Activated T-cell treated with anti-CD3 and anti-CD28 coated beads for 24 hours (primary cell): ENCODE measurements around the gene PRSS27.
A peak's percentile ranks its signal among the peaks of the same experiment; 100 is the strongest.
"Not testable (repeated sequence)": the region's sequence is repeated elsewhere in the genome, so short reads cannot be mapped to it uniquely, and the experiment has no call there.

Experiments used
- DNase-seq: peaks from one replicate; pipeline ENCODE4 v3.0.0-alpha.2; 2020; ENCODE audit warnings: low read depth

The PRSS27 gene

DNA sequence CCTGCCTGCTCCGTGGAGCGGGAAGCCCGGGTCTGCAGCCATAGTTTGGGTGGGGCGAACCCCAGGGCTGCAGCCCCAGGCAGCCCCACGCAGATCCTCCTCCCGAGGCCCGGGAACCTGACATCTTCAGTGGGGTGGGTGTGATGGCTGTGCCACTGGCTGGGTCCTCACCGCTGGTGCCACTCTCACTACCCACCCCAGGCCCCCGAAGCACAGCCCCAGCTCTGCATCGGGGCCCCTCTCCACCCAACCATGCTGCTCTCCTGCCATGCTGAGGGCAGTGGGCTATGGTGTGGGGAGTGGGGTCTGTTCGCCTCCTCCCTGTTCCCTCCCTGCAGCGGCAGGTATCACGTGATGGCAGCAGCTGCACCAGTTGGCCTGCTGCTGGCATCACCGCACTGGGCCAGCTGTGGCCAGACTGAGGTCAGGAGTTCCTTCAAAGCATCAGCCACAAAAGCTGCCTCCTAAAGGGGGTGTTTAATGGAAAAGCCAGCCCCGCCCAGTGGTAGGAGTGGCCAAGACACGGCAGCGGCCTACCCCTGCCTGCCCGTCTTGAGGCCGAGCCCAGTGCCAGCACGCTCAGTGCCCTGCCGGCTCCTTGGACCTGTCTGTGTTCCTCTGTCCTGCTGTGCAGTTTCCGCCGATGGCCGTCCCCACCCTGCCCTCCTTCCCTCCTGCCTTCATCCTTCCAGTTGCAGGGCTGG, 26.9 kb downstream of the PRSS27 start:
- DNase-seq = no peak

DNA sequence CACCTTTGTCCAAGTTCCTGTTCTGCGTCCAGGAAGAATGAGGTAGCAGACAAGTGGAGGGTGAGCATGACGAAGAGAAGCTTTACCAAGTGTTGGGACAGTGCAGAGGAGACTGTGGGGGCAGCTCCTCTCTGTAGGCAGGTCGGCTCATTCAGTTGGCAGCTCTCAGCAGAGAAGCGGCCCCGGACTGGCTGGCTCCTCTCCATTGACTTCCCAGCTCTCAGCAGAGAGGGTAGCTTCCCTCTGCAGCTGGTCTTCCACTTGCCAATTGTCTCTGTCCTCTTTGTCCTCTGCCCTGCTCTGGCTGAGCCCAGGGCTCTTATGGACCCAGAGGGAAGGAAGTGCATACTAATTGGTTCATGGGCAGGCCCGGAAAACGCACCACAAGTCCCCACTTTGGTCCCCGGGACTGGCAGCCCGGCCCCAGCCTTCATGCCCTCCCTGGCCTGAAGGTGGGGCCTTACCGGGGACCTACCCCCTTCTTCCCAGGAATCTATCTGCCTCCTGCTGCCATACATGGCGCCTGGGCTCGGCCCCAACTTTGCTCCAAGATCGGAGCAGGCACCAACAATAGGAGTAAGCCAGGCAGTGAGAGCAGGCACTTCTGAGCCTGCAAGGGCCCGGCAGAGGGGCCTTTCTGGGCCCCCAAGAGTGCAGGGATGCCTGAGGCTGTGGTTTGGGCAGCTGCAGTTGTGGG, 27.6 kb downstream of the PRSS27 start:
- no peak for DNase-seq

DNA sequence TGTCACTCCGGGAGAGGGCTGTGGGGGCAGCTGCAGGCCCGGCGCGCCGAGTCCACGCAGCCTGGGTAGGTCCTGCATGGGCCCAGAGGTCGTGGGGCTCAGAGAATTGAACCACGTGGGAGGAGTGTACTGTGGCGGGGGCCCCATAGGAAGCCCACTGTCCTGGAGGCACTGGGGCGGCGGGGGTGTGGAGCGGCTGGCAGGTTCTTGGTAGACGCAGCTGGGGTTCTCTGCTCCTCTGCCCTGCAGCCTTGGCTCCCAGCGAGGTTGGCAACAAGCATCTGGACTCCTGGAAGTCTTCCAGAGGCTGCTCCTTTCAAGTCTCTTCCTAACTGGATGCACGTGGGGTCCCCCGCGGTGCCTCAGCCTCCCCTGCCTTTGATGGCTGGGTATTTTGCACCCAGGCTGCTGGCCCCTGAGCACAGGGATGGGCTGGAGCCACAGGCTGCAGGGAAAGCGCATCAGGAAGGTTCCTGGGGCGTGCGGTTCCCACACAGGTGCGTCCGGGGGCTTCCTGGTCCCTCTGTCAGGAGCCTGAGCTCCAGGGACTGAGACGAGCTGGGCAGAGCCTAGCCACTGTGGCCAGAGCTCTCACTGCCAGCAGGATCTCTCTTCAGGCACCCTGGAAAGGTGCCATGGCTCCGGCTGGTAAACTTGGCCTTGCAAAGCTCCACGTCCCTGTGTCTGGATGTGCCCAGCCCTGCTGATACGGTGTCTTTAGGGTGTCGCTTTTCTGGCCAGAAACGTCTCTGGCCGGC, 28.4 kb downstream of the PRSS27 start:
- no peak for DNase-seq

DNA sequence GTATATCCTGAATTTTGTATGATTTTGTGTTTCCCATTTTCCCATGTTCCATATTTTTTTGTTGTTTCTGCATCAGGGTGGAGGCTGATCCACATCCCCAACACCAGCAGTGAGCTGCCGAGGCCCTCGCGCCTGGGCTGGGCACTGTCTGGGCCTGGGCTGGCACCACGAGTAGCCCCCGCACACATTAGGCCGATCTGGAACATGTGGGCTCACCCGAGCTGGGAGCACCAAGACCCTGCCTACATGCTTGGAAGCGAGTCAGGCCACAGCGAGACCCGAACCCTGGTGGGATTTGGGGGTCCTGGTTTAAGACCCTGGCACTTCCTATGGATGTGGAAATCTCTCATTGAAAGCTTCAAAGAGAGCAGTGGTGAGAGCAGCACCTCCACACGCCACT, 29.2 kb downstream of the PRSS27 start:
- DNase-seq = no peak

DNA sequence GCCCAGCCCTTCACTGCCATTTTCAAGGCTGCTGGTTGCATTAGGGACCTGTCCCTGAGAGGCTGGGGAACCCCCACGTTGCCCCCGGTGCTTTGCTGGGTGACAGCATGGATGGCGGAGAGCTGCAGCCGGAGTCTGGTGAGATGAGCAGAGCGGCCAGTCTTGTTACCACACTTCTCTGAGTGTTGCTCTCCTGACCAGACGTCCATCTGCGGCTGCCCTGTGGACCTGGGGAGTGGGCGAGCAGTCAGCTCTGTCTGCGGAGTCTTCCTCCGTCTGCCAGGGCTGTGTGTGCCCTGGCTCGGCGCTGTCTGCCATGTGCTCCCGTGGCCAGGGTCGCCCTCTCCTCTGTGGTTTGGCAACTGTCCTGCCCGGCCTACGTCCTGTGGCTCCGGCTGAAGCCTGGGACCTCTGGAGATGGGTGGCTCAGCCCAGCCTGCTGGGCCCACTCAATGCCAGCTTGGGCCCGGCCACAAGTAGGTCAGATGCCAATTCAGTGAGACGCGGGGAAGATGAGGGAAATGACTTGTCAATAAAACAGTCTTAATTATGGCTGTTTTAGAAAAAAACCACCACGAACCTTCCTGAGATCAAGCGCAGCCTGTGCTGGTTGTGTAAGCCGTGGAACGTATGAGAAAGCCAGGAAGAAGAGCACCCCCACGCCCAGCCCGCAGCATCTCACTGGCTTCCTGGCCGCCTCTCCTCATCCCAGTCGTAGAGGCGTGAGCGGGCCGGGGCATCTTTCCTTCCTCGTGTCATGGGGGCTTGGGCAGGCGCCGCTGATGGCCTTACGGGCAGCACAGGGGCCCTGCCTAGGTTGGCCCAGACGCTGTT, 29.8 kb downstream of the PRSS27 start:
- DNase-seq = no peak

DNA sequence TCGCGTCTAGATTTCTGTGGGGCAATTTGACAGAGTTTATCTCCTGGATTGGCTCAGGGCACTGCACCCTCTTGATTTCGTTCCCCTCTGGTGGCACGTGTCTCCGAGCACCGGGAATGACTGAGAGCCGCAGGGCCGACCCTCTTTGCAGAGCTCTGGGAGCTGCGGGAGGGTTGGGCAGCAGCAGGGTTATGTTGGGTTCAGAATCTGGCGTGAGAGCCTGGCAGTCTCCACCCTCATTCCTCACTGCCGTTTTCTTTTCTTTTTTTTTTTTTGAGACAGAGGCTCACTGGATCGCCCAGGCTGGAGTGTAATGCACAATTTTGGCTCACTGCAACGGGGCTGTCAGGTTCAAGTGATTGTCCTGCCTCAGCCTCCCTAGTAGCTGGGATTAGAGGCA, 30.6 kb downstream of the PRSS27 start:
- not testable (repeated sequence) for DNase-seq

DNA sequence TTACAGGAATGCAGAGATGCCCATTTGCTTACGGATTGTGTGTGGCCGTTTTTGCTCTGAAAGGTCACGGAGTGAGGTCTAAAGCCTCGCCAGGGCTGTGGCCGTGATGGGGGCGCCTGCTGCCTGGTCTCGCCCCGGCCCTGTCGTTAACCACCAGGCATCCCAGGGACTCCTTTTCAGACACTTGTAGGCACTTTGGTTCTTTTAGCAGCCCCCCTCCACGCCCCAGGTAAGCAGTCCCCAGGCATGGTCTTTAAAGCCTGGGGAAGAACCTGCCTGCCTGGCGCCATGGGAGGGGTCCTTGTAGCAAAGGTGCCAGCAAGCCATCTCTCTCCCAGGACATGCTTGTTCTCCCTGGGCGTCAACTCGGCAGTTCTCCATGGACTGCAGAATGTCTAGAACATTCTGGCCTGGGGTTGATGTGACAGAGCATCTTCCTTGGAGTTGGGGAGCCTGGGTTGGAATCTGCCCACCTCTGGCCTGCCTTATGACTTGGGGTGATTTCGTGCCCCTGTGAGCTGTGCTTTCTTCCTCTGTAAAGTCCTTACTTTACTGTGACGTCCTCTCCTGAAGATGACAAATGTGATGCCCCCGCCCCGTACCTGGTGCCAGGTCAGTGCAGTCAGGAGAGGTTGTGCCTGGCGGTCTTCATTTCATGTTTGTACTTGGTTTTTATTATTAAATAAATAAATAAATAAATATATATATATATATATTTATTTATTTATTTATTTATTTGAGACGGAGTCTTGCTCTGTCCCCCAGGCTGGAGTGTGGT, 32.3 kb downstream of the PRSS27 start:
- DNase-seq = no peak

DNA sequence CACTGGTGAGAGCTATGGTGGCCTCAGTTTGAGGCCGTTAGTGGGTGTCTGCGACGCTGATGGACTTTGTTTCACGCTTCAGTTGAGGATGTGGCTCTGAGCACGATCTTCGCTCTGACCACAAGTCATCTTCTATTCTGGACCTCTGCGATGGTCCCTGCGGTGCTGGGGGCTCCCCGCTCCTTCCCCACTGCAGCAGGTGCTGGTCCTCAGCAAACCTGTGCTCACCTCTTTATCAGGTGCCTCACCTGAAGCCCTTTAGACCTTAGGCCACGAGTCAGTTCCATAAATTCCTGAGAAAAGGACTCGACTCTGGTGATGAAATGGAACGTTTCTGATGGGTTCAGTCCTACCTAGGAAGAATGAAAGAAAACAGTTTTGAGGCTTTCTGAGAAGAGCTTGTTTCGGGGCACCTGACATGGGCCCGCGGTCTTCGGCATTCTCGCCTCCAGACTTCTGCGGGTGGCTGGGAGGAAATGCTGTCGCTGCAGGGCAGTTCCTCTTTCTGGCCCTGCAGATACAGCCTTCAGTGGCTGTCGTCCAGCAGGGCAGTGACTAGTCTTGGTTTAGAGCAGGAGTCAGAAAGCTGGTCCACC, 33.0 kb downstream of the PRSS27 start:
- no peak for DNase-seq

DNA sequence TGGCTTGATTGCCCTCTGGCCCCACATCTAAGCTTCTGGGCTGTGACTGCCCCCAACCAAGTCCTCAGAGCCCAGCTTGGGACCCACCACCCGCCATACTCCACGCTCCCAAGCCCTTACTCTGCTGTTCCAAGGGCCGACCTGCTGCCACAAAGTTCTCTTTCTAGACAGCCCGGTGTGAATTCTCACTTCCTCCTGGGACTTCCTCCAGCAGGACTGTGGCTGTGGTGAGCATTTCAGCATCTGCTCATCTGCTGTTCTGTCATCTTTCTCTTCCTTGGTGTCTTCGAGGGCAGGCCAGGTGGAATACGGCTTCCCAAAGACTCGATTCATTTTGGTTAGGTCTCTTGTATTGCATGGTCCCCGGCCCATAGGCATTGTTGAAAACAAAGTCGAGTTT, 33.9 kb downstream of the PRSS27 start:
- not testable (repeated sequence) for DNase-seq

DNA sequence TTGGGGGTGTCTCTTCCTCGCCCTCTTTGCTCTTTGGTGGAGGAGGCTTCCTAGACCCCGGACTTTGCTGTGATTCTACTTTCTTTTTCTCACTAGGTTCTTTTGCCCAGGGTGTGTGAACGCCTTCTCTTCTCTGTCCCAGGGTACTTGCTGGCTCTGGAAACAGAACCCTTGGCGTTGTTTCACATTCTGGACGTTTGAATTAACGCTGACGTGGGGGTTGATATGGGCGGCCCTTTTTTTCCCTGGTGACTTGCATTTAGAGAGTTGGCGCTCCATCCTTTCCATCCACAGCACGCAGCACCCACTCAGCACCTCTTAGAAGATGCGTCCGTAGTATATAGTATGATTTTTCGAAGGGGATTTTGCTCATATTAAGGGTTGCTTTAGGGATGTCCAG, 37.0 kb downstream of the PRSS27 start:
- DNase-seq = not testable (repeated sequence)

DNA sequence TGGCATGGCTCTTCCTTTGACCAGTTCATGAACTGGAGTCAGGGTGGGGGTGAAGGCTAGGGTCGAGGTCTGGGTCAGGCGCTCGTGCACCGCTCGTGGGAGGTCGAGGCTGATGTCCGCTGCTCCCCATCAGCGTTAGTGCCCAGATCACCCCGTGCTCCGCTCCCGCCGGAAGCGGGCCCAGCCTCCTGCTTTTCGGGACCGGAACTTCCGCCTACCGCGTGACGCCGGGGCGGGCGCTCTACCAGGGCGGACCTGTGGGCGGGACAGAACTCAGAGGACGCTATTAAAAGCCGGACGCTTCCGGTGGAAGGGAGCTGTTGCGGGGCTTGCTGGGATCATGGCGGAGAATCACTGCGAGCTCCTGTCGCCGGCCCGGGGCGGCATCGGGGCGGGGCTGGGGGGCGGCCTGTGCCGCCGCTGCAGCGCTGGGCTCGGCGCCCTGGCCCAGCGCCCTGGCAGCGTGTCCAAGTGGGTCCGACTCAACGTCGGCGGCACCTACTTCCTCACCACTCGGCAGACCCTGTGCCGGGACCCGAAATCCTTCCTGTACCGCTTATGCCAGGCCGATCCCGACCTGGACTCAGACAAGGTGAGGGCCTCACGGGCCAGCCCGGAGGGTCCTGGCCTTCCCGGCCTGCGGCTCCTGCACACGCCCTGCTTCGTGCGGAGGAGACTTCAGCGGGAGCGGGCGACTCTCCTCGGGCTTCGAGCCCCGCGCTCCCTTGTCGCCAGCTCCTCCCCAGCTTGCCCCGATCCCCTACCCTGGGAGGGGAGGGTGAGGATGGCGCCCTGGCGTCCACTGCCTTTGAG, 37.6 kb downstream of the PRSS27 start, which contains the start of gene KCTD5:
TSS of gene KCTD5 (plus strand) at position 315 of the 813 bp plus-strand sequence. CDS start at position 341, 26 bp downstream.
- DNase-seq = peak; percentile 96

DNA sequence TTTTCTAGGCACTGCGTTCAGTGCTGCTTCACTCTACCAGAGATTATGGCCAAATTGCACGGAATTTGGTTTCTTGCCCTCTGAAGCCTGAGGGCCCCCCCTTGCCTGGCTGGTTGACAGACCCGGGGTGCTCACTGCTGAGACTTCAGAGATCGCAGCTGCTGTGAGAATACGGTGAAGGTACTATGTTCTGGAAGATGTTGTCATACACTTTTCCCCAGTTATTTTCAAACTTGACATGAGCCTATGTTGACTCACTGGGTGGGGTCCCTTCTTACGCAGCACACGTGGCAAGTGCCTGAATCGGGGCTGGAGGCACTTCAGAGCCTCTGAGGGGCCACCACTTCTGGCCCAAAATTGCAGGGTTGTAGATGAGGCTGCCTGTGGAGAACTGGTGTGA, 39.7 kb downstream of the PRSS27 start:
- not testable (repeated sequence) for DNase-seq

DNA sequence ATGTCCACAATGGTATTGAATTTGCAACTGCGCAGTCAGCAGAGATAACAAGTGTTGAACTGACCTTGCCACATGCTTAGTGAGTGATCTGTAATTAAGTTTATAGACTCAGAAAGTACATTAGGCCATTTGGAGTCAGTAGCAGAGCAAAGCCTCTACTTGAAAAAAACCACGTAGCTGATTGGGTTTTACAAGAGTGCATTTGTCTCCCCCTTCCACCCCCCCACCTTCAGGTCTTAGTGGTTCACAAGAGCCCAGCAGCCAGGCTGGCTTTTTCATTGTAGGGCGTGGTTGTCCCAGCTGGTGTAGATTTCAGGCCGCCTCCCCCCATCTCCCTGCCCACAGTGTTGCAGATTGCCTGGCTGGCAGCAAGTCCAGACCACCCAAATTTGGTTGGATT, 40.1 kb downstream of the PRSS27 start:
- not testable (repeated sequence) for DNase-seq

DNA sequence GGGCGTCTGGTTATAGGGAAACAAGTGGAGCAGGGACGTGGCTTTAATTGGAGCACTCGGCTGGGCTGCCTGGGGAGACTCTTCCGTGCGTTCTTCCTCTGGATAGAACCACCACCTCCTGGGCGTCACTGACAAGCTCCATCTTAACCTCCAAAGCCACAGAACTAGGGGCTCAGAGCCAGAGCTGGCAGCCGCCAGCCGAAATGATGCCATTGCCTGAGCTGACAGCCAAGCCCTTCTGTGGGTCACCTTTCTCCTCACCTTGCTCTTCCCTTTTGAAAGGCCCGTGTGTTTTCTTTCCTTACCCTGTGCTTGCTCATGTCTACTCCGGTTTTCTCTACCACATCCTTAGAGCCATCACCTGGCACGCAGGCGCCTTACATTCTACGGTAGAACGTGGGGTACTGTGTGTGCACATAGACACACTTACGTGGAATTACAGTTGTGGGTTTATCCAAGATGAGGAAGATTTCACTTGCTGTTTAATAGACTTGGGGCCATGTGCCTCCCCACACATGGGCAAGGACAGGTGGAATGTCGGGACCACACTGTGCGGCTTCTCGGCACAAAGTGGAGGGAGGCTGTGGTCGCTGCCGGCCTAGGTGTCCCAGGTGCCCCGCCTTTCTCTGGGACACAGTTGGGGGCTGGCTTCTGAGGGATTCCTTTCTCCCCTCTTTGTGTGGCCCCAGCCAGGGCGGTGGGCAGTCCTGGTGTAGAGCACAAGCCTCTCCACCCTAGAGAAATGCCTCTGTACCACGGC, 41.6 kb downstream of the PRSS27 start:
- not testable (repeated sequence) for DNase-seq

DNA sequence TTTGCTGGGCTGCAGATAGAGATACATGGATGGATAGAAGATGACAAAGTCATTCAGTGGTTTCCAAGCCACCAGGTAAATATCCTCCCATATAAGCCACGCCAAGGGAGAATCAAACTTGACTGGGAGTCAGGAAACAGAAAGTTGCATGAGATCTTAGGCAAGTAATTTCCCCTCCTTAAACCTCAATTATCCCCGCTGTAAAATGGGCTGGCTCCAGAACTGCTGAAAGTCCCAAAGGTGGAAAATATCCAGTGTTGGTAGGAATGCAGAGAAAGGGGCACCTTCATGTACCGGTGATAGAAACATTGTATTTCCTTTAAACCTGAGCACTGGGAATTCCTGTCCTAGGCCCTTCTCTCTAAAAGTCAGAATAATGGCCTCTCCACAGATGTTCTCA, 43.1 kb downstream of the PRSS27 start:
- DNase-seq = not testable (repeated sequence)

DNA sequence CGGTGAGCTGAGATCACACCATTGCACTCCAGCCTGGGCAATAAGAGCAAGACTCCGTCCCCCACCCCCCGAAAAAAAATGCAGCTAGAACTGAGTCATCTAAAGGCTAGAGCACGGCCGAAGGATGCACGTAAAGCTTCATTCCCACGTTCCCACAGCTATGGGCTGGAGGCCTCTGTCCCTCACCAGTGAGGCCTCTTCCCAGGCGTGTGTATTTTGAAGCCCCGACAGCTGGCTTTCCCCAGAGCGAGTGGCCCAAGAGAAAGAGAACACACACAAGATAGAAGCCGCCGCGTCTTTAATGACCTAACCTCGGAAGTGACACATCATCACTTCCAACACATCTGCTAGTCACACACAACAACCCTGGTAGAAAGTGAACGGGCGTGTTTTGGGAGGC, 44.3 kb downstream of the PRSS27 start:
- no peak for DNase-seq

DNA sequence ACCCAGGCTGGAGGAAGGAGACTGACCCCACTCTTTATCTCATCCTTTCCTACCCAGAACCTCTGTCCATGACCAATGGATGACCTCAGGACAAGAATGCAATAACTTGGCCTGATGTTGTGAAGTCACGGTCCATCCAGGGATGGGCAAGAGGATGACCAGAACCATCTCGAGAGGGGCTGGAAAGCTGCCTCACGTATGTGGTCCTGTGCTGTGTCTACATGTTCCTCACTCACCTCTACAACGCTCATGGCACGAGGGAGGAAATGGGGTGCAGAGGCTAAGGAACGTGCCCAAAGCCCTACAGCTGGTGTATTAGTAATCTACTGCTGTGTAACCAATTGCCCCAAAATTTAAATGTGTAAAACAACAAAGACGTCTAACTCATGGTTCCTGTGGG, 45.0 kb downstream of the PRSS27 start:
- no peak for DNase-seq

DNA sequence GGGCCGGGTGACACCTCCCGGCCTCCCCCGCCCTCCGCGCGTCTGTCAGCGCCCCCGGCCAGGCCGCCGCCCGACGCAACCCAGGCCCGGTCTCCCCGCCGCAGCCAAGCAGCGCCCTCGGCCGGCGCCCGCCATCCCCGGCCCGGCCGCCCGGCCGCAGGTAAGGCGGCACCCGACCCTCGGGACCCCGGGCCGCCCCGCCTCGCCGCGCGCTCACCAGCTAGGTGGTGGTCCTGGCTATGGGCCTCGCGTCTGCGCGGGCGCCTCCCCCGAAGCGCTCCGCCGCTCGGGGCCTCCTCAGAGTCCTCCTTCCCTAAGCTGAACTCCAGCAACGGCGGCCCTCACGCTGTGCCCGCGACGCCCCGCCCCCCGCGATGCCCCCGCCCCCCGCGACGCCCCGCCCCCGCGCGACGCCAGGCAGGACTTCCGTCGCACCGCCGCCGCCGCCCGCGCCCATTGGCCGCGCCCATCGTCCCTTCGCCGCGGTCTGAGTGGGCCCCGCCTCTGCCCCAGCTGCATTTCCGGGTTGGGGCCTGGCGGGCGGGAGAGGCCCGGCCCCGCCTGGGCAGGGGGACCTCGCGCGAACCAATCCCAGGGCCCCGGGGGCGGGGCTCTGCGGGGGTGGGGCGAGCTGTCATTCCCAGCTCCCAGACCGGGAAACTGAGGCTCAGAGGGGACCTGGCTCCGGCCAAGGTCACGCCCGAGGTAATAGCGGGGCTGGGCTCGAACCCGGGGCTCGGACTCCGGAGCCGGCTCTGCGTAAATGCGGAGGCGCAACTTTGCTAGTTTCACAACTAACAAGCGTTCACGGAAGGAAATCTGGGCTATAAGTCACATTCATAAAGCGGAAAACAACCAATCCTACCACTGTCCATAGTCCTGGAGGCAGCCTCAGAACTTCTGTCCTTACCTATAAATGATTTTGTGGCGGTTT, 46.7 kb downstream of the PRSS27 start:
- peak; percentile 92 for DNase-seq
